ENCODE measurements around the gene LIX1L.

LIX1L gene

GRCh38 chr1:145893306-145894055, 64.3 kb downstream of the LIX1L start:
- DNase-seq (ENCODE audit: low read depth) = no peak

- DNase-seq (ENCODE audit: low read depth) = no peak
Measured at GRCh38 chr1:145892486-145893087, 65.2 kb downstream of the LIX1L start.

GRCh38 chr1:145891587-145892485, 66.0 kb downstream of the LIX1L start:
- peak; percentile 97 for DNase-seq (ENCODE audit: low read depth)

GRCh38 chr1:145891143-145891542, 66.7 kb downstream of the LIX1L start:
- no peak for DNase-seq (ENCODE audit: low read depth)

- DNase-seq (ENCODE audit: low read depth) = no peak
Measured at GRCh38 chr1:145889722-145890121, 68.1 kb downstream of the LIX1L start.

GRCh38 chr1:145887631-145888030, 70.2 kb downstream of the LIX1L start:
- no peak for DNase-seq (ENCODE audit: low read depth)

- DNase-seq (ENCODE audit: low read depth) = no peak
Measured at GRCh38 chr1:145886816-145887215, 71.0 kb downstream of the LIX1L start.

GRCh38 chr1:145886390-145886789, 71.4 kb downstream of the LIX1L start:
- no peak for DNase-seq (ENCODE audit: low read depth)

GRCh38 chr1:145885738-145886287, 72.0 kb downstream of the LIX1L start, which contains the start of gene ANKRD35:
Gene ANKRD35 (minus strand): TSS chr1:145885866. CDS start chr1:145885758, 108 bp downstream.
- DNase-seq (ENCODE audit: low read depth) = no peak

GRCh38 chr1:145884675-145885074, 73.1 kb downstream of the LIX1L start:
- DNase-seq (ENCODE audit: low read depth) = no peak
